HG02981 (cell line): ENCODE results near the gene RFNG.

Source experiments
- ATAC-seq: cut with Tn5 transposase; IDR thresholded peaks from one replicate; pipeline ENCODE4 v1.9.1; 2021; ENCODE audit warnings: mild to moderate bottlenecking, moderate library complexity; ENCODE audit not compliant: unreplicated experiment

RFNG gene

DNA sequence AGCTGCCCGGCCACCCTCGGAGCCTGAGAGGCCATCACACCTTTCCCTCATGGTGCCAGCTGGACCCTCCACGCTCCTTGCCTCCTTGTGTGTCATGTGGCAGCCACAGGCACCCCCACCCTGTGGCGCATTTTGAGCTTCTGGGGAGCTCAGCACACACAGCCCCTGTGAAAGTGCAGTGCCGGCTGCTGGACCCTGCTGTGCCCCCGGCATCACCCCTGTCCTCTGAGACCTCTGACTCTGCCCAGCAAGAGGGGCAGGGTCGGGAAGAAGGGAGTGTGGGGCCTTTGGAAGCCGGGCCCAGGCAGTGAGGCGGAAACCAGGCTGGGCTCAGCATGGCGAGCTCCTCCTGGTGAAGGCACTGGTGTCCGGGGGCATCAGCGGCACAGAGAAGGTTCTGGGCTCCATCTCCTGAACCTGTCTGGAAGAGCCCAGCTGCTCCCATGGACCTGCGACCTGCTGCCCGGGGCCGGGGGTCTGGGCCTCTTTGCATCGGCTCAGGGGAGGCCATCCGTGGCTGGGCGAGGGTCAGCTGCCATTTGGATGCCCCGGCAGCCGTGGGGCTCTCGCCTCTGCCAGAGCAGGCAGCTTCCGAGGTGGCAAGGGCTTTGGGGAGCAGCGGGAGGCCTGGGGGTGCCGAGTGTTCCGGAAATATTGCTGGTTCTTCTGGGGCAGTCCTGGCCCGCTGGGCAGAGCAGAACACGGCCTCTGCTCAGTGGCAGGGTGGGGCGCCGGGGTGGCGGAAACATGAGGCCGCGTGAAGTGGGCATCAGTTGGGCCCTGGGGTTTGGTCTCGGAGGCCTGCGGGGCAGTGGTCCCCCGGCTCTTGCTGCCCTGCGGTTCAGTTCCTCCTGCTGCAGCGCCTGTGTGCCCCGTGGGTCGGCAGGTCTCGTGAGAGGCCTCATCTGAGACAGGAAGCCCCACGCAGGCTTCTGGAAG is 46.8 kb downstream of the RFNG start:
- ATAC-seq = no peak

DNA sequence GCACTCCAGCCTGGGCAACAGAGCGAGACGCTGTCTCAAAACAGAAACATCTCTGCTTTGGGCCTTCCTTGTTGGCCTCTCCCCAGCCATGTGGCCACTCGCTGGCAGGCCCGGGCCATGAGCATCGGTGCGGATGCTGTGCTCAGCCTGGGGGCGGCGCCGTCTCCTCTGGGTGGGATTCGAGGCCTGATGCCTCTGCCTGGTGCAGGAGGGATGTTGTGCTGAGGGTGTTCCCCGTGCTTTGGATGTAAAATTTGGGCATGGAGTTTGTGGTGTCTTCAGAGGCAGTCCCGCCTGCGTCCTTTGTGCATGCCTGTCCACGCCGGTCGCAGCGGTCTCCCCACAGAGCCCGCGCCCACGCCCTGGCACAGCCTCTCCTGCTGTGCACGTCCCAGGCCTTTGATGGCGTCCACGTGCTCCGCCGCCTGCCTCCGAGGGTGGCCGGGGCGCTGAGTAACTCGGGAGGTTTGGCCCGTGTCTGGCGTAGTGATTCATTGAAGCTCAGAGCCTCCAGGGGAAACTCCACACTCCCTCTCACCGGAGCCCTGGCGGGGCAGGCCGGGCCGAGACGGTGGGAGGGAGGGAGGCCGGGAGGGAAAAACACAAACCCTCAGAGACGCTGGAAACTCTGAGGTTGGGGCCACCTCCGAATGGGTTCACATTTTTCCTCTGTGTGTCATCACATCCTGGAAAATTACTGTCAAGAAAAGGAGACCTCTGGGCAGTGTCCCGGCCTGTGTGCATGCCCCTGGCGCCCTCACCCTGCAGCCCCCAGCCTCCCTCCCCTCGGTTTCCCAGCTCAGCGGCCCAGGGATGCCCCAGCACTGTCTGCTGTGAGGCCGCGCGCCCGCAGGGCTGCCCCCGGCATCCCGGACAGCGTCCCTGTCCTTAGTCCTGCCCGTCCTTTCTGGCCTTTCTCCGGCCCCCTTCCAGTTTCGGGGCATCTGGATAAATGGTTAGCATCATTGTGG is 47.9 kb downstream of the RFNG start:
- ATAC-seq = no peak

DNA sequence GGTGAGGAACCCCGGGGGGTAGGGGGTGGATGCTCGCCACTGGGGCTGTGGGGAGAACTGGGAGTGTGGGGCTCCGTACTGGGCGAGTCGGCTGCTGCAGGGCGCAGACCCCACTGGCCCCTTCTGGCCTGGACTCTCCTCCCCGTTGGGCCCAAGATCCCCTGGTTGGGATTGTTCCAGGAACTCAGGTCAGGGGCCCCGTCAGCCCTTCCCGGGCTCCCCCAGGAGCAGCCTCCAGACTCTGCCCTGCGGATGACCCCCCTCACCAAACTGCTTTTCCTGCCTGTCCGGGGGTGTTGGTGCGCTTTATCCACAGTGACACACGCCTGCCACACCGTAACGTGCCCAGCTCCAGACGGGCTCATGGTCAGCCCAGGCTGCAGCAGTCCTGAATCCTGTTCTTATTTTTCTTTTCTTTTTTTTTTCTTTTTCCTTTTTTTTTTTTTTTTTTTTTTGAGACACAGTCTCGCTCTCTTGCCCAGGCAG is 50.0 kb downstream of the RFNG start:
- no peak for ATAC-seq

DNA sequence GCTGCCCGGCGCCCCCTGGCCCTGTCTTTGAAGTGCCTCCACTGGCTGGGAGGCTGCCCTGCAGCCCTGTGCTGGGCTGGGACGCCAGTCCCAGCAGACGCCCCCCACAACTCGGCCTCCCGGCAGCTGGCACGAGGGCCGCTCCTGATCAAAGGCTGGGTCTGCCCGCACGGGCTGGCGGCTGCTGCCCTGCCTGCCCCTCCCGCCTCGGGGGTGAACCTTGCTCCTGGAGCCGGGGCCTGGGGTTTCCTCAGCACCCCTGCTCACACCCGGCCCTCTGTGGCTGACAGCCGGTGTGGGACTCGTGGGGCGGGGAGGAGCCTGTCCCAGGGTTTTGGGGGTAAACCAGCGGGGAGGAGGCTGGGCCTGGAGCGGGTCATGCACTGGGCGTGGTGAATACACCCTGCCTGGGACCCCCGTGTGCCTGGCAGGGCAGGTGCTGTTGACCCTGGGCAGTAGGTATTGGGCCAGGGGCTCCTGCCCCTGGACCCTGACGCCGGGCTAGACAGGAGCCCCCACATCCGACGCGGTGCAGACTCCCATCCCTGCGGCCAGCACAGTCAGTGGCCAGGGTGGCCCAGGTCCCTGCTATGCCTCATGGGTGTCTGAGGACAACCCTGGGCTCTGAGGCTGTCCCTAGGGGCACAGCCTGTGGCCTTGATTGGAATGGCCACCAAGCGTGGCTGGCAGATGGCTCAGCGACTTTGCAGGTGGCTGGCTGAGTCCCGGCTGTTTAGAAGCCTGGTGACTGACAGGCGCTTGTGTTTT is 50.6 kb downstream of the RFNG start:
- no peak for ATAC-seq

DNA sequence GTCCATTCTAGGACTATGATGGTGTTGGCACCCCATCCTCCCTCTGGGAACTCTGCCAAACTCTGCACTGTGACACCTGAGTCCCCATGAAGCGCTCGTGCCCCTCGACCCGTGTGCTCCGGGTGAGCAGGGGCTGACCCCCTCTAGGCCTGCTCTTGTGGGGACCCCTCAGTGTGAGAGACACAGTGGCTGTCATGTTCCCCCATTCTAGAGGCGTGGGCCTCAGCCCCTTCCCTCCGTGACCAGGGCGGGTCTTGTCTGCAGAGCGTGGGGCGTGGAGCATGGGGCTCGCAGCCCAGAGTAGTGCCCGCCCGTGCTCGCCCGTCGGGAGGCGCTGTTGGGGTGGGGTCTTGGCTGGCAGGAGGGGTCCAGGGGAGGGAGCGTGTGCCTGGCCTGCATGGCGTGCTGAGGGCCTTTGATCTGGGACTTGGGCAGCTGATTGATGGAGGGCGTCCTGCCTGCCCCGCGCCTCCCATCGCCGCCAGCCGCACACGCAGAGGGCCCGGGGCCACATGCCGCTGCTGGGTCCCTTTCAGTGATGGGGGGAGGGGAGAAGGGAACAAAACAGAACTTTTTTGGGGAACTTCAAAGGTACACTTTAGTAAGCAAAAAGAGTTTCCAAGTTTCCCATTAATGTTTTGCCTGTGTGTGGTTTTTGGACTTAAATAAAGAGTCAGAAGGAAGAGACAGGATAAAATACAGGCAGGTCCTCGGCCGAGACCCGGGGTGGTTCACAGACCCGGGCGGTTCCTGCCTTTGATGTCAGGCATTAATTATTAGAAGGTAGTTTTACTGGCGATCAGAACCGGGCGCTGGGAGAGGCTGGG is 51.4 kb downstream of the RFNG start:
- ATAC-seq = no peak

DNA sequence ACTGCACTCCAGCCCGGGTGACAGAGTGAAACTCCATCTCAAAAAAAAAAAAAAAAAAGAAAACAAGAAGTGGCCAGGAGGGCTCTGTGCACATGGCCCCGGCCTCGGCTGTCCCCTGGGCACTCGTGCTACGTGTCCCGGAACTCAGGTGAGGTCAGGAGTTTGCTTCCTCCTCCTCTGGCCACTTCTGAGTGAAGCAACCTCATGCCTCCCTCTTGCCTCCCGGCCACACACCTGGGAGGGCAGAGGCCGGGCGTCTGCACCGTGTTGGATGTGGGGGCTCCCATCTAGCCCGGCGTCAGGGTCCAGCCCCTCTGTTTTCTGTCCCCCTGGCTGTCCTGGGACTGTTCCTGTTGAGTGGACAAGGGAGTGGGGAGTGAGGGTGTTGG is 52.0 kb downstream of the RFNG start:
- no peak for ATAC-seq

DNA sequence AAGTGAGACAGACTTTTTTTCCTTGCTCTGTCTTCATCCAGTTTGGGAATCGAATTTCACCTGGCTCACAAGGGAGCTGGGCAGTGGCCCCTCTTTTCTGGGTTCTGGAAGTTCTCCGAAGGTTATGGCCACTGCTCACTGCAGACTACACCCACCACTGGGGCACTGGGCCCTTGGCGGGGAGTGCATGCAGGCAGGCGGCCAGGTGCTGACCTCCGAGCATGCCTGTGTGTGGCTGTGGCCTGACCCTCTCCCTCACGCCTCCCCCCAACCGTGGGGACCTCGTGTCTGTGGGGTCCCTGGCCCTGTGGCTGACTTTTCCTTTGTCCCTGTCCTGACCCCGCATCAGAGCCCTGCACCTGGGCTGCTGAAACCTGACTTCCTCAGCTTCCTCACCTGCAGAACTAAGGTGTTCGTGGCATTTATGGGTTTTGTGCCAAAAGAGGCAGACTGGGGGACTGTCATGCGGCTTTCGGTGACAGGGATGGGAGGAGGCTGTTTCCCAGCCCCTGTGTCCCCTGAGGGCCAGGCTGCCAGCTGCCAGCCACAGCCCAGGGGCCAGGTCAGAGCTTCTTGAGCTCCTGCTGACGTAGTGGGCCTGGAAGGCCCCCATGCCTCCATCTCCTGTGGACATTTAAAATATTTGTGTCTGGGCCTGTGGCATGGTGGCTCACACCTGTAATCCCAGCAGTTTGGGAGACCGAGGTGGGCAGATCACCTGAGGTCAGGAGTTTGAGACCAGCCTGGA is 52.7 kb downstream of the RFNG start:
- ATAC-seq = no peak

DNA sequence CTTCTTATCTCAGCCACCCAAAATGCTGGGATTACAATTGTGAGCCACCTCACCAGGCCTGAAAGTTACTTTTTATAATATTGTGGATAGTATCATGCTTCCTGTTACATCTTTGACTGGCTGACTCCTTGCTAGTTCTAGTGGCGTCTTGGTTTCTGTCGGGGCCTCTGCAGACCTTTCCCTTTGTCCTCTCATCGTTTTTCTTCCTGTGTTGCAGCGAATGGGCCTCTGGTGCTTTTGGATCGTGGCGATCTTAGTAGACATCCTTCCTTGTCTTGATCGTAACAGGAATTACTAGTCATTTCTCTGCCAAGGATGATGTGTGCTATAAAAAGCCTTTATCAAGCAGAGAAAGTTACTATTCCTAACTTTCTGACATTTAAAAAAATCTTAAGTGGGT is 53.4 kb downstream of the RFNG start:
- ATAC-seq = no peak
